ENCODE results near the gene PHTF2.
"Not testable (repeated sequence)": the region's sequence is repeated elsewhere in the genome, so short reads cannot be mapped to it uniquely, and the experiment has no call there.

The PHTF2 gene

DNA sequence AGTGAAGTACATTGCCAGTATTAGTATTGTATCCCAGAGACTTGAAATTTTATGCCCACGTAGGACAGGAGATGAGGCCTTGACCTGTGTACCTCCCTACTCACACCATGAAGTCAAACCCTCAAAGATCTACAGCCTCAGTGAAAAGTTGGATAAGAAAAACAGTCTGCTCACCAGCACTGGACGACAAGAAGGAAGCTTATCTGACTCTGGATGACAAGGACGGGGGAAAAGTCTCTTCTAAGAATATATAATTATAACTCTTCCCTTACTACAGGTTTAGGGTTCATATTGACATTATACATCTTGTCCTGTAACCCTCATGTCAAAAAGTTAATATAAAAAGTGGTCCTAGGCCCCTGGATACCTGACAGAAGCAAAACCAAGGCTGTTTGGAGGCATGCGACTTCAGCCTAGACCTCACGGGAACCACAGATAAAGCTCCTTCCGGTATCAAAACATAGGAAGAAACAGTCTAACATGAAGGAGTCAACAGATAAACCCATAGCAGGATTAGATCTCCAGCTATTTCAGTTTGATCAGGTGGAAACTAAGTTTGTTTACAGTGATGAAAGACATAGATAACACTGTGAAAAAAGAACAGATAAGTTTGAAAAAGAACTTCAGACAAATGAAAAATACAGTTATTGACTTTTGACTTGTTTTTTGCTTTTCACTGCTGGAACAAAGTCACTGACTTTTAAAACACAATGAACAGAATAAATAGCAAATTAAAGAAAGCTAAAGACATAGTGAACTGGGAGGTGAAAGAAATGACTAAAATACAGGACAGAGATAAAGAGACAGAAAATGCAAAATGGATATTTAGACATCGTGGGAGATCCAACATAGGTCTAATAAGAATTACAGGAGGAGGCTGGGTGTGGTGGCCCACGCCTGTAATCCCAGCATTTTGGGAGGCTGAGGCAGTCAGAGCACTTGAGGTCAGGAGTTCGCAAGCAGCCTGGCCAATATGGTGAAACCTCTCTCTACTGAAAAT is 145.9 kb downstream of the PHTF2 start:
- no peak for DNase-seq

DNA sequence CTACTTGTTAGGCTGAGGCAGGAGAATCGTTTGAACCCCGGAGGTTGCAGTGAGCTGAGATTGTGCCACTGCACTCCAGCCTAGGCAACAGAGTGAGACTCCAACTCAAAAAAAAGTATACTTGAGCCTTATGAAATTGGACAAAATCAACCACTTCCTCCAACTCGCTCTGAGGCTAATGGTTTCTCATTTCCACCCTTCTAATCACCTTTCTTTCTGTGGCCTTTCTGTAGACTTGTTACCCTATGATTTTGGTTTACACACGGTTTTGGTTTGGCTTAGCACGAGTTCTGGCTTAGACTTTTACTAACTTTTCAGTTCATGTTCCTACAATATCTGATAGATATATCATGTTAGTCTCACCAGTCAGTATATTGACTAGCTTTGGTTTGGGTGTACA is 152.0 kb downstream of the PHTF2 start:
- DNase-seq: no peak

DNA sequence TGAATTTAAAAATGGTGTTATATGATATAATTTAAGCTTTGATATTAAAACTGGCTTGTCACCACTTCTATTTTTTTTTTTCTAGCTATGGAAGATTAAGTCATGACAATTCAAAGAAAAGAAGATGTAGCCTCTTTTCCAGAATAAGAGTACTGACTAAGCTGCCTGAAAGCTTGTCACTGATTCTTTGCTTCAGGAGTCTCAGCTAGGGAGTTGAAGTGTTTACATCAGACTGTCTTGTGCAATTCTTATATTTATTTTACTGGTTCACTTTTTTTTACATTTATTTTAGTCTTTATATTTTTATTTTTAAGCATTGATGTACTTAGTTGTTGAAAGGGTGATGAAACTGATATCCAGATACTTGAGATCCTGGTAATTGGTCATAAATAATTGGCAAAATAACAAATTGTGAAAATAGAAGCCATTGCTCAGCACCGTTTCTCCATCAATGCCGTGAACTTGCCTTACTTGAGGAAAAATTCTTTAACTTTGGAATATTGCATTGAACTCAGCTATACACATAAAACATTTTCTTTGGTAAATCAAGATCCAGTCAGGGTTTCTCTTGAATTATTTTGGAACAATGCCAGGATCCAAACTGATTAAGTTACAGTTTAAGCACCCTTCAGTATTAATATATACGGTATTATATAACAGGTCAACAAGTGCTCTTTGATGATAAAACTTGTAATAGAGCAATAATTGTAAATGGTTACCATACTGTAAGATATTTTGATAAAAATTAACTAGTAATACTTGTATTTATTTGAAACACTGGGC is 156.4 kb downstream of the PHTF2 start:
- no peak for DNase-seq

DNA sequence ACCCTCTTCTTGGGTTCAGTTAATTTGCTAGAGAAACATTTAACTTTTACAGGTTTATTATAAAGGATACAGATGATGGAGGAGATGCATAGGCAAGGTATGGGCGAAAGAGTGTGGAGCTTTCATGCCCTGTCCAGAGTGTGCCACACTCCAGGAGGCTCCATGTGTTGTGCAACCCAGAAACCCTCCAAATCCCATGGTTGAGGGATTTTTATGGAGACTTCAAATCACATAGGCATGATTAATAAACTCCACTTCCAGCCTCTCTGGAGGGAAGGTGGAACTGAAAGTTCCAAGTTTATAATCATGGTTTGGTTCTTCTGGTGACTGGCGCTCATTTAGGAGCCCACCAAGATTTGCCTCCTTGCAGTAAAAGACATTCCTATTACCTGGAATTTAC is 159.9 kb downstream of the PHTF2 start:
- DNase-seq: no peak

DNA sequence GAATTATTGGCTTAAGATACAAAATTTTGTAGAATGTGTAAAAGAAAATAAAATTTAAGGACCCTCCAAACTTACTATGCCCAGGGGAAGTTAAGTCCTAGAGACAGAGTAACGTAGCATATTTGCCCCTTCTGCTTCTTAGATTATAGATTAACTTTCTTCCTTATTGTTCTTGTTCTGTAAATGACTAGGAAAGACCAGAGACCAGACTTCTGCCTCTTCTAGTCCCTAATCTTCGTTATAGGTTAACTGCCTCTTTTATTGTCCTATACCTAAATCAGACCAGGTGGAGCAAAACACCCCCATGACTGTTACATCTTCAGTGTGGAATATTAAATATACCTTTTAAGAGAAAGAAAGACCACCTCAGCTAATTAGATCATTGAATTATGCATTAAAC is 160.5 kb downstream of the PHTF2 start:
- no peak for DNase-seq

DNA sequence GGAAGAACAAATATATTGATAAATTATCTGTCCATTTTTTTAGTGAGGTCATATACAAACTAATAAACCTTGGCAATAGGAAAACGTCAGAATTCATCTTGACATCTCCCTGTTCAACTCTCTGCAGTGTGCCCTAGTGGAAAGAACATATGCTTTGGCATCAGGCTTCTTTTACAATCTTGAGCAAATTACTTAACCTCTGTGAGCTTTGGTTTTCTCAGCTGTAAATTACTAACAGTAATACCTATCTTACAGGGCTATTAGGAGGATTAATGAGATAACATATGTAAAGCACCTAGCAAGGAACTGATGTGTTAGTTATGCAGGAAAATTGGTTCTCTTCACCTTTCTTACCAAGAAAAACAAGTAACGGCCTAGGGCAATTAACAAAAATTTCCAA is 161.8 kb downstream of the PHTF2 start:
- no peak for DNase-seq

DNA sequence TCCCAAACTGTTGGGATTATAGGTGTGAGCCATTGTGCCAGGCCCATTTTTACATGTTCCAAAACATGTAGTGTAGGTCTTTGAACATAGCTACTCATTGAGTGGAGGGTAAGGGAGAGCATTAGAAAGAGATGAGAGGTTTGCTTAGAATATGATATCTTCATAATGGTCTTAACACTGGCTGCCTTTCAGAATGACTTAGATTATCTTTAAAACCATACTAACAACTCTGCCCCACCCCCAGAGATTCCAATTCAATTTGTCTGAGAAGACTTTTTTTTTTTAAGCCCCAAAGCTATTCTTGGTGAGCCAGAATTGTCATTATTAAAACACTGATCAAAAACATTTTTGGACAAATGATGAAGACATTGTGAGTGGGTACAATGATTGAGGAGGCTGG is 168.9 kb downstream of the PHTF2 start:
- DNase-seq: no peak

DNA sequence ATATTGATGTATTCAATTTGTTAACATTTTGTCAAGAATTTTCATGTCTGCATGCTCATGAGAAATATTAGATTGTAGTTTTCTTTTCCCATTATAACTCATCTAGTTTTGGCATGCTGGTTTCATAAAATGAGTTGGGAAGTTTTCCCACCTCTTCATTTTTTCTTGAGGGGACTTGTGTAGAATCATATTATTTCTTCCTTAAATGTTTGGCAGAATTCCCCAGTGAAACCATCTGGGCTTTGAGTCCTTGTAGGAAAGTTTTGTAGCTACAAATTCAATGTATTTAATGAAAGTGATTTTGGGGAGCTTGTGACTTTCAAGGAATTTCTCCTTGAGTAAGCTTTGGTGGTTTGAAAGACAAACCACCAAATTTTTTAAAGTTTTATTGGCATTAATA is 173.2 kb downstream of the PHTF2 start:
- DNase-seq: no peak

DNA sequence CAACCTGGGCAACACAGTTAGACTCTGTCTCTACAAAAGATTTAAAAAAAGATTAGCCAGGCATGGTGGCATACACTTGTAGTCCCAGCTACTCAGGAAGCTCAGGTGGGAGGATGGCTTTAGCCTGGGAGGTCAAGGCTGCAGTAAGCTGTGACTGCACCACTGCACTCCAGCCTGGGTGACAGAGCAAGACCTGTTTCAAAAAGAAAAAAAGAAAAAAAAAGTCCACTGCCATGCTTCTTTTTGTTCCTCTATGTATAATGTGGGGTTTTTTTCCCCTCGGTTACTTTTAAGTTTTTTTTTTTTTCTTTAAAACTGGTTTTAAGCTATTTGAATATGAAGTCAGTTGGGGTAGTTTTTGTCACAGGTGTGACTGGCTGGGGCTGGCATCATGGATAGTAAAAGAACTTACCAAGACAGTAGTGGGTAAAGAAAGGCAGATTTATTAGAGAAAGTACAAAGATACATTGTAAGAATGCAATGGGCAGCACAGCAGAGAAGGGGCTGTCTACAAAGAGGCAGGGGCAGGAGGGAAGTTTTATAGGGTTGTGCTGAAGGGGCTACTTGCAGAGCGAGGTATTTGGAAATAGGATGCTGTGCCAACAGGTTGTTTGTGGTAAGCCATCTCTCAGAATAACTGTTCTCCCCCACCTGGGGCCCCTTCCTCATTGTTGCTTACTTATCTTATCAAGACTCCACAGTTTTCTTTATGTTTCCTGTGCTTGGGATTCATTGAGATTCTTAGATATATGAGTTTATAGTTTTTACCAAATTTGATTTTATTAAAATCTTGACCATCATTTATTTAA is 177.3 kb downstream of the PHTF2 start:
- no peak for DNase-seq

DNA sequence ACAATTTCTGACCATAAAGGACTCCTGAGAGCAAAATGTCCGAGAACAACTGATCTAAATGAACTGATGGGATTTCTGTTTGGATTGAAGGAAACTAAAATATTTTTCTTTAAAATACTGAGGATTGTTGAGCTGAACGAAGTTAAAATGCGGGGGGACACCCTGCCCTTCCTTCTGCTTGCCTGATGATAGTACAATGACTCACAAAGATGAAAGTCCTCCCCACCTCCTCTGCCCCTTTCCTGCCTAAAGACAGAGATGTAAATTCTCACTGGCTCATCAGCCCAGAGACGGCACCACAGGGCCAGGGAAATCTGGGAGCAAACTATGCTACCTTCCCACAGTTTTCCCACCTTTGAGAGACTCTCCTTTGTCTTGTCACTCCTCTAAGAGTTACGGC is 180.6 kb downstream of the PHTF2 start:
- DNase-seq: no peak

DNA sequence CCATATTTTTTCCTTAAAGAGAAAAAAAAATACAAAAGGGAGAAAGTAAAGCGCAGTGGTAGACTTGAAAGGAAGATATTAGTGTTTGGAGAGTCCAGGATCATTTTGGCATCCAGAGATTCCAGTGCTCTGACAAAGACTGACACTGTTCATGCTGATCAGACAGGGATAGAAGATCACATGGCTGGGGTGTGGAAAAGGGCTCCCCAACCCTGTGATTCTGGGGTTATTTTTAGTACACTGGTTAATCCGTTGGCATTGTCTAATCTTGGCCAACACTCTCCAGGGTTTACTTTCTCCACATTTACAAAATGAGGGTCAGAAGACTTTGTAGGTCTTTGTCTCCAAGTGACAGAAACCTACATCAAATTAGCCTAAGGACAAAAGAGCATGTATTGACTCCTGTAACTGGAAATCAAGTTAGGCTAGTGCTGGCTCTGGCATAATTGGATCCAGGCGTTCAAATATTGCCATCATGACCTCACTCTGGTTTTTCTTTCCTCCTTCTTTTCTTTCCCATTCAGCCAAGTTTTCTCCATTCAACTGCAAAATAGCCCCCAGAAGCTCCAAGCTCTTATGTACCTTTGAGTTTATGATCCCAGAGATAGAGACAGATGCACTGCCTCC is 181.6 kb downstream of the PHTF2 start:
- no peak for DNase-seq

DNA sequence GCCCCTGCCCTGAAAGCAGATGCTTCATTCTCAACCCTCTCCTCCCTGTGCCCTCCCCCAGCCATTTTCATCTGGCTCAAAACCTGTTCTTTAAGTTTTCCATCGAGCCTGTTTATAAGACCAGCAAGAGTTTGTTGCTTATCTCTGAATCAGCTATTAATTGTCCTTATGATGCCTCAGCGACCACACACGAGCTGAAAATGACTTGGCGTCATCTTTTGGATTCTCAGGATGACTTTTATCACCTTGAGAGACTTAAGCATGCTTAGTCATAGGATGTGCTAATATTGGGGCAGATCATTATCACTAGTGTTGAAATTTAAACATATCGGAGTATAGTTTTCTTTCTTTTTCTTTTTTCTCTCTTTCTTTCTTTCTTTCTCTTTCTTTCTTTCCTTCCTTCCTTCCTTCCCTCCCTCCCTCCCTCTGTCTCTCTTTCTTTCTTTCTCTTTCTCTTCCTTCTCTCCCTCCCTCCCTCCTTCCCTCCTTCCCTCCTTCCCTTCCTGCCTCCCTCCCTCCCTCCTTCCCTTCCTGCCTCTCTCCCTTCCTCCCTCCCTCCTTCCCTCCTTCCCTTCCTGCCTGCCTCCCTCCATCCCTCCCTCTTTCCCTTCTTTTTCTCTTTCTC is 184.5 kb downstream of the PHTF2 start:
- no peak for DNase-seq

DNA sequence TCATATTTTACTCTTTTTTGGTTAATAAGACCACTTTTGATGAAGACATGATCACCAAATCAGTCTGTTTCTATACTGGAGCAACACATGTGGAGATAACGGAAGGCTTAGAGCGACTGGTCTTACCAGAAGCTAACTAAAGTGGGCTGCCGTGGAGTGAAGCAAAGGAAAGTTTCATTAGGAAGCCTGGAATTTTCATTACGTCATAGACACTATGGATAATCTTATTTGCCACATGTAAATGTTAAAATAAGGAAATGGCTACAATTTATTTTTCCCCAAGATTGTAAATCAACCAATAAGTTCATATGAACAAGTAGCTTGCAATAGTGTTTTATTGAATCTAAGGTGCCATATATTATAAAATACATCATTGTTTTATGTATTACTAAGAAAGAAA is 185.4 kb downstream of the PHTF2 start:
- no peak for DNase-seq

DNA sequence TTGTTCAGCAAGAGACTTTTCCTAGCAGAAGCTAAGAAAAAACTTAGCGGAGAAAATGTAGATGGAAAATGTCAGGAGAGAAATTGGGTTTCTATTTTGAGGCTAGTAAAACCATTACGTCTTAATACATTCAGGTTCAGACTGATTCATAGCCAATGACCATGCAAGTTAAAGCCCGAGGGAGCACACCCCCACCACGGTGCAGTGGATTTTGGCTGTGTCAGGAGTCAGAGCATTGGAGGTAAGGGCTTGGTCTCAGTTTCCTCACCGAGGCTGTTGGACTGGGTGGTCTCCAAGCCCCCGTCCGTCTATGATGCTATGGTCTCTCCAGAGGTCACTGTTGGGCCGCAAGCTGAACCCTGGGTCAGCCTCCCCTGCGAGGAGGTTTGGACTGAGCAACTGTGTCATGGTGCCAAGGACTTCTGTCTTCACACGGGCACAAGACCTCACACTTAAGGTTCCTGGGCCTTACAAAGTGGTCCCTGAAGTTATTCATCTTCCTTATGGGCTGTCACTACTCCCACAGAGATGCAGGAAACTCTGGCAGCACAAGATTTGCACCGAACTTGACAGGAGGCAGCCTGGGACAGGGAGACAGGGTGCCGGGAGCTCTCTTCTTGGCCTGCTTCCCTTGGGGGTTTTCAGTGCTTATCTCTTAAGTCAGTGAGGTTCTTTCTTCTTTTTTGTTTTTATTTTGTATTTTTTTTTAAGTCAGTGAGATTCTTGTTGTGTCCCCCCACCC is 186.8 kb downstream of the PHTF2 start:
- DNase-seq: no peak

DNA sequence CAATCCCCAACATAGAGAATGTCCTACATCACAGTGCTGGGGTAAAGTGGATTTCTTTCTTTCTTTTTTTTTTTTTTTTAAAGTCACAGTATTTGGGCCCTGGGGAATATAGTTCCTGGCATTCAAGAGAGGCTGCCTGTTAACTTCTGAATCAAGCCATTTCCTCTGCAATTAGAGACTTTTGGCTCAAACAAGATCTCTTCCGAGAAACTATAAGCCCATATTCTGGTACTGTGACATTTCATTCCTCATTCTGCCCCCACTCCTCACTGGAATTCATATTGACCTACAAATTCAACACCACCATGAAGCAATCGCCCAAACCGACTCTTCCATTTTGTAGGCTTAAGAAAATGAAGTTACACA is 187.4 kb downstream of the PHTF2 start:
- DNase-seq: no peak

DNA sequence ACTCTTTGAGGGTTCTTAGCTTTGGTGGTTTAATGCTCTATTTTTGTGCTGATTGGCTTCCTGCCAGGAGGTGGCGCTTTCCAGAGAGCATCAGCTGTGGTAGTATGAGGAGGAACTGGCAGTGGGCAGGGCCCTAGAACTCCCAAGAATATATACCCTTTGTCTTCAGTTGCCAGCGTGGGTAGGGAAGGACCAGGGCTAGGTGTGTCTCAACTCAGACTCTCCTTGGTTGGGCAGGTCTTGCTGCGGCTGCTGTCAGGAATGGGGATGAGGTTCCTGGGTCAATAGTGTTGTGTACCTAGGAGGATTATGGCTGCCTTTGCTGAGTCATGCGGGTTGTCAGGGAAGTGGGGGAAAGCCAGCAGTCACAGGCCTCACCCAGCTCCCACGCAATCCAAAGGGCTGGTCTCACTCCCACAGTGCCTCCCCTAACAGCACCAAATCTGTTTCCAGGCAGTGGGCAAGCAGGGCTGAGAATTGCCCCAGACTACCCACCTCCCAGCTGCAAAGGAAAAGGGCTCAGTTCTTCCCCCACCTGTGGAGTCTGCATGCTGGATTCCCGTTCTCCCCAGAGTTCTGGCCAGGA is 191.5 kb downstream of the PHTF2 start:
- DNase-seq: no peak

DNA sequence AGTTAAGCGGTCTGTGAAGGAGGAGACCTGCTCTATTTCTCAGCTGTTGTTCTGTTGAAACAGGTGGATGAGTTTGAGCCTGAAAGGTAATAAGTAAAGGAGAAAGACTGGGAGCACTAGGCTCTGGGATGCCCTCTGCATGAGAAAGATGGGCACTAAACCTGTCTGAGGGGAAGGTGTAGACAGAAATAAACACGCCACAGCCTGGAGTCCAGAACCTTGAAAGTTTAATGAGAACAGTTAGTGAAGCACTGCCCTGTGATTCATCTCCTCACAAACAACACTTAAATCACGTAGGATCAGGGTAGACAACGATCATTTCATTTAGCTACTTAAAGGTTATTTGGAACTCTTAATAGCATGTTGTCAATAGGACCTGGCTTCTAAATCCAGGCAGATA is 193.1 kb downstream of the PHTF2 start:
- no peak for DNase-seq

DNA sequence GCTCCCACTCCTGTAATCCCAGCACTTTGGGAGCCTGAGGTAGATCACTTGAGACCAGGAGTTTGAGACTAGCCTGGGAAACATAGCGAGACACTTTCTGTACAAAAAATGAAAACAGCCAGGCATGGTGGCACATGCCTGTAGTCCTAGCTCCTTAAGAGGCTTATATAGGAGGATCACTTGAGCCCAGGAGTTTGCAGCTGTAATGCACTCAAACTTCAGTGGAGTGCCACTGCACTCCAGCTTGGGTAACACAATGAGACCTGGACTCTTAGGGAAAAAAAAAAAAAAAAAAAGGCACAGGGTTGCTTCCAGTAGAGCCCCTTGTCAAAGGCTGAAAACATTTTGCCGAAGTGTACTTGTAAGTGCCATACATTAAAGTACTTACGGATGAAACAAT is 195.3 kb downstream of the PHTF2 start:
- DNase-seq: no peak

DNA sequence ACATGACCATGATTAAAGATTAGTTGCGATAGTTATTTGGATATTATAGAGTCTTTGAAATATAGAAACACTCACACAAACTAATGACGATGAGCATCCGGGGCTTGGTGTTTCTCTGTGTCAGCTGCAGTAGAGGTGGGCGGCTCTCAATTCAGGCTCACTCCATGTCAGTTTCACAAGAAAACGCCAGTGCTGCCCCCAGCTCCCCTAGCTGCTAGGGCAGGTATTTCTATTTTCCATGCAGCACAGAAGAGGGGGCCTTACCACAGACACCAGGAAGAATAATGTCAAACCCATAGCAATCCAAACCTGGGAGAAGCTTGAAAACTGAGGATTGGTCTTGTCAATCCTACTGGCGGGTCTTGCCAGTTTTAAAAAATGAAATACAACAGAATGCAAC is 197.1 kb downstream of the PHTF2 start:
- DNase-seq: no peak

DNA sequence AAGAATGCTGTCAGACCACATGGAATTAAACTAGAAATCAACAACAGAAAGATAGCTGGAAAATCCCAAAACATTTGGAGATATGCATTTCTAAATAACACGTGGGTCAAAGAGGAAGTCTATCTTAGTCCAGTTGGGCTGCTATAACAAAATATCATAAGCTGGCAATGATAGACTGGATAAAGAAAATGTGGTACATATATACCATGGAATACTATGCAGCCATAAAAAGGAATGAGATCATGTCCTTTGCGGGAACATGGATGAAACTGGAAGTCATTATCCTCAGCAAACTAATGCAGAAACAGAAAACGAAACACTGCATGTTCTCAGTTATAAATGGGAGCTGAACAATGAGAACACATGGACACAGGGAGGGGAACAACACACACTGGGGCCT is 200.6 kb downstream of the PHTF2 start:
- not testable (repeated sequence) for DNase-seq

DNA sequence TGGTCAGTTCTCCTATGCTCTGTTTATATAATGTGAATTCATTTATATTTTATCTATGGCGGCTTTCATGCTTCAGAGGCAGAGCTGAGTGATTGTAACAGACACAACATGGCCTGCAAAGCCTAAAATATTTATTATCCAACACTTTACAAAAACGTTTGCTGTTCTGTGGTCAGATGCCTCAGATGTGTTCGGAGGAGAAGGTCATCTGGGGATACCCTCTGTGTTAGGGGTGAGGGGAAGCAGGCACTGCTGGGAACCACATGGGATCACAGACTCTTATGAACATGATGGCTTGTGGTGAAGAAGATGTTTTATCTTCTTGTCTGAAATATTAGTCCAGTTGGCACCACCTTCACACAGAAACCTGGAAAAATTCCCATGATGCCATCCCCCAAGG is 203.4 kb downstream of the PHTF2 start:
- no peak for DNase-seq

Data from NCI-H1436 treated with DMSO at 0.1 percent for 48 hours (cell line).